ENCODE measurements around the gene UBASH3B.

Gene UBASH3B

DNA sequence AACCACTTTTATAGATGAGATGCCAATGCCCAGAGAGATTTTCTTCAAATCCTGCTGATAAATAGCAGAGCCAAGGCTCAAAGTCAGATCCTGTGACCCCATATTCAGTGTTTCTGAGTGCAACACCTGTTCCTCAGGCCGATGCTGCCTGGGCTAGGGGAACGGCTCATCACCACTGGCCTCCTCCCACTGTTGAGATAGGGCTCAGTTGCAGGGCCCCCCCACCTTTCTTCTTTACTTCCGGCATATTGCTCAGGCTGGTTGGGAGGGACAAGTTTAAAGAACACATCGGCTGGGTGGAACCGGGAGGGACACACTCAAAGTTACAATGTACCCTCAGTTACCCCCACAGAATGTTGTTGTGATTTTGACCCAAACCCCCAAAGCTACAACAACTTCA lies 94.5 kb downstream of the UBASH3B start:
- H3K36me3 Mint-ChIP-seq: peaks cover 12% of the 10 kb centered on the region
- peaks cover 5% of the 10 kb centered on the region for H3K9me3 Mint-ChIP-seq (ENCODE audit: low read depth)
- no peak overlapping the region for H3K4me3 Mint-ChIP-seq
- no peaks in the 10 kb centered on the region for H3K27me3 Mint-ChIP-seq
- no peak overlapping the region for H3K27ac Mint-ChIP-seq
- peaks cover 40% of the 10 kb centered on the region for H3K4me1 Mint-ChIP-seq (ENCODE audit: low read depth)

DNA sequence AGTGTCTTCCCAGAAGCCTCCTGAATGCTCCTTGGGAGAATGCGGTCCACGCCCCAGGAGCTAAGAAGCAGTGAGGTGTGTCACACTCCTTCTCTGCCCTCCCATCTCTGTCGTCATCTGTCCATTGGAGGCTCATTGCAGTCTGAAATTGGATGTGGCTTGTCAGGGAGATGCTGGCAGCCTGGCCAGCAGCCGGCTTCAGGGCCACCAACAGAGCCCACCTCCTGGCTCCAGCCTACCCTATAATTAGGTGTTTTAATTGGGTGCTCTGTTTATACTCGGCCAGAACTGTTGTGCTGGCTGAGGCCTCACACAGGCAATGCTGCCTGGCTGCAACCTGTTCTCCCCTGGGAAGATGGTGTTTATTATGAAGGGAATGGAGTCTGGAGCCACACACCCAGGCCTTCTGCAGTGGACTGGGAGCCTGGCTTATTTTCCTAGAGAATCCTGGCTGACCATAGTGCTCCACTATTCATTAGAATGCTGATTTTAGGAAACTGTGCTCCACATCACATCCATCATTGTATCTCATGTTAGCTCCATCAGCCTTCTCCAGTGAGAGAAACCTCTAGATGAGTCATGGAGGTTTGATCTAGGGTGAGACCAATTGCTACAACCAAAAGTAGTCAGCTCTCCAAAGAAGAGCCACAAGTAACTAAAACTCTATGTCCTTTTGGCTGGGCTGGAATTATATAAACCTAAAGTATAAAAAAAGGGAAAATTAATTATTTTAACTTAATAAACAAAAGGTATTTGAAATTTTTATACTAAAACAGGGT lies 96.0 kb downstream of the UBASH3B start:
- no peak overlapping the region for H3K27ac Mint-ChIP-seq
- H3K4me1 Mint-ChIP-seq (ENCODE audit: low read depth): peaks cover 51% of the 10 kb centered on the region

DNA sequence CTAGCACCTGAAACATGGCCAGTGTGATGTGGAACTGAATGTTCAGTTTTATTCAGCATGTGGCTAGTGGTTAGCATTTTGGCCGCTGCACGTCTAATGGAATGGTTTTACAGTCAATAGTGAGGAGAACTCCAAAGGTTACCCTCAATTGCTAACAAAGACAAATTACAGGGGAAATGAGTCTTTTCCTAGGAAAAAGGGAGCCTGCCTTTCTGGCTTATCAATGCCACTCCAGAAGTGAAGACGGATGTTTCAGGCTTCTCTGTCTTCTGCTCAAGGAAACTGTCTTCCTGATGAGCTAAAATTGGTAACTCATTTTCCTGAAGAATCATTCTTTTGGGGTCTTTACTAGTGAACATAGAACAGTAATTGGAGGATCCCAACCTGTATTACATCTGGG lies 98.5 kb downstream of the UBASH3B start:
- H3K27me3 Mint-ChIP-seq: no peaks in the 10 kb centered on the region
- H3K27ac Mint-ChIP-seq: no peak overlapping the region
- H3K36me3 Mint-ChIP-seq: peaks cover 8% of the 10 kb centered on the region
- no peaks in the 10 kb centered on the region for H3K9me3 Mint-ChIP-seq (ENCODE audit: low read depth)
- peaks cover 65% of the 10 kb centered on the region for H3K4me1 Mint-ChIP-seq (ENCODE audit: low read depth)
- no peak overlapping the region for H3K4me3 Mint-ChIP-seq

More for the DNA sequence above, 96.0 kb downstream of the UBASH3B start:
- Mint-ChIP-seq H3K9me3 (ENCODE audit: low read depth) (peaks cover 2% of the 10 kb centered on the region), H3K27me3 (no peaks in the 10 kb centered on the region), H3K4me3 (no peak overlapping the region), H3K36me3 (peaks cover 10% of the 10 kb centered on the region)

DNA sequence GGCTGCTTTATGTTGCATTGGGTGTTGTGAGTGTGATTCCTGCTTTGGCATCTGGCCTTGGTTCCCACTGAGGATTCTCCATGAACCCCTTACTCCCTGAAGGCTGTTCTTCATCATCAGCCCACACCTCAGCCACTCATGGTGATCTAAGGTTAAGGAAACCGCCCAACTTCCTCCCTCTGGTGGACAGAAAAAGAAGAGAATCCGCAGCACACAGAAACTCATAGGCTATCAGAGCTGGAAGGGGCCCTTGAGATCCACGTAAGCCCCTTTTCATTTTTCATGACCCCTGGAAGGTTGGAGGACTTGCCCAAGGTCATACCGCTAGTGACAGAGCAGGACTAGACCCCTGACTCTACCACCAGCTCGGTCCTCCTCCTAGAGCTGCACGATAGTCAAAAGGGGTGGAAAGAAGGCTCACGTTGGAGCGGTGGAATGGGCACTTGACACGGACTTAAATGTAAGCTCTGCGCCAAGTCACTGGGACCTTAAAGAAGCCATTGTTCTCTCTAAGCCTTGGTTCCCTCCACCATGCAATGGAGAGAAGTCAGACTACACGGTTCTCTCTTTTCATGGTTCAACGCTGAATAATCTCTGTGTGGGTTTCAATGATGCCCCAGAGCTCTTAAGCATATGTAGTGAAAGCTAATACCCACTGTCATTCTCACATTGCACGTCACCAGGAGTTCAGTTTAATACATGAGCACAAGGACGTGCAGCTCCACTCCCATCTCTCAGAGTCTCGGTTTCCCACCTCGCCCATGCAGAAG lies 99.2 kb downstream of the UBASH3B start:
- Mint-ChIP-seq H3K27ac (no peak overlapping the region), H3K9me3 (ENCODE audit: low read depth) (no peaks in the 10 kb centered on the region), H3K4me1 (ENCODE audit: low read depth) (peaks cover 69% of the 10 kb centered on the region), H3K4me3 (no peak overlapping the region), H3K36me3 (peaks cover 8% of the 10 kb centered on the region), H3K27me3 (no peaks in the 10 kb centered on the region)

DNA sequence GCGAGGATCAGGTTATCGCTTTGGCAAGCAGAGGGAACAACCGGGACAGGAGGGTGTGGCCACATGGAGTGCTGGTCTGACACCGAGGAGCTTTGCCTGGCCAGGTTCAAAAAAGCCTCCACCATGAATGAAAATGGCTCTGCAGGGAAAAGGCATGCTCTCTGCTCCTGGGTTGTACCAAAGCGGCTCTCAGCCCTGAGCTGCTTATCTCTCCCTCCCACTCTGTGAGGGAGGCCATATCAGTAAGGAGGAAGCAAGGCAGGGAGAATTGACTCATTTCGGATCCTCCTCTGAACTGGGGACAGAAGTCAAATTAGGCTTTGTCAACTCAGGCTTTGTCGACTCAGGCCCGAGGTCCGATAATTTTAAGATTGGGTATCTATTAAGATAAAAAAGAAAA lies 99.9 kb downstream of the UBASH3B start:
- H3K36me3 Mint-ChIP-seq: peaks cover 8% of the 10 kb centered on the region
- H3K4me1 Mint-ChIP-seq (ENCODE audit: low read depth): peaks cover 66% of the 10 kb centered on the region
- H3K4me3 Mint-ChIP-seq: no peak overlapping the region
- no peak overlapping the region for H3K27ac Mint-ChIP-seq
- H3K27me3 Mint-ChIP-seq: no peaks in the 10 kb centered on the region
- no peaks in the 10 kb centered on the region for H3K9me3 Mint-ChIP-seq (ENCODE audit: low read depth)

DNA sequence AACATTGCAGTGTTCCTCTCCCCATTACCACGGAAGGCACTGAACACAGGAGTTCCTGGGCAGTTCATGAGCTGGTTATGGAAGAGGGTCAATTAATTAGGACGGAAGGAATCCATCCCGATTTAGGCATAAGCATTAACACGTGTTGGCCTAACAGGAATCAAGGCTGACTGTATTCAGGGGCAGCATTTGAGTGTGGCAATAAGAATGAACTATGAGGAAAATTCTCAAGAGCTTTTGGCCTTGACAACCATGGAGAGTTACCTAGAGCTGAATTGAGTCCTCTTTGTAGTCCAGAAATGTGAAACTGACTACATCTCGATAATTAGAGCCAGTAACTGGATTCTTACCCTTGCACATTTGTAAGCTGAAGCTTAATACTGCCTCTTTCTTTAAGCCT lies 100.4 kb downstream of the UBASH3B start:
- H3K36me3 Mint-ChIP-seq: peaks cover 6% of the 10 kb centered on the region
- peaks cover 62% of the 10 kb centered on the region for H3K4me1 Mint-ChIP-seq (ENCODE audit: low read depth)
- H3K27ac Mint-ChIP-seq: peak overlapping the region; percentile 35
- H3K27me3 Mint-ChIP-seq: no peaks in the 10 kb centered on the region
- H3K9me3 Mint-ChIP-seq (ENCODE audit: low read depth): no peaks in the 10 kb centered on the region
- H3K4me3 Mint-ChIP-seq: no peak overlapping the region

DNA sequence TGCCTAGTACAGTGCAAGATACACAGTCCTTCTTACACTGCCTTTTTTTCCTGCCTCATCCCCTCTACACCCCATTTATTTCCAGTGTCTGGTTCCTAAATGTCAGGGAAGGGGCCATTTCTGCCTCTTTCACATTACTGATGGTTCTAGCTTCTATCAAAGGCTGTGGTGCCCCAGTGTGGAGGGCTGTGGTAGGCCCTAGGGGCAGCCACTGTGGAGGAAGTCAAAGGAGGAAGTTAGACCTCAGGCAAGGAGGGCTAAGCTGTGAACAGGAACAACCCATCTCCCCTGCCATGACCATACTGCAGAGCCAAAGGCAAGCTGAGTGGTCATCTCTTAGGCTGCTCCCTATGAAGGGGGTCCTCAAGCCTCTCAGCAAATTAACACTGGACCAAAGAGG lies 100.9 kb downstream of the UBASH3B start:
- Mint-ChIP-seq H3K27me3 (no peaks in the 10 kb centered on the region), H3K36me3 (peaks cover 6% of the 10 kb centered on the region), H3K4me3 (peak overlapping the region; percentile 1), H3K27ac (peak overlapping the region; percentile 35), H3K4me1 (ENCODE audit: low read depth) (peaks cover 58% of the 10 kb centered on the region), H3K9me3 (ENCODE audit: low read depth) (no peaks in the 10 kb centered on the region)

DNA sequence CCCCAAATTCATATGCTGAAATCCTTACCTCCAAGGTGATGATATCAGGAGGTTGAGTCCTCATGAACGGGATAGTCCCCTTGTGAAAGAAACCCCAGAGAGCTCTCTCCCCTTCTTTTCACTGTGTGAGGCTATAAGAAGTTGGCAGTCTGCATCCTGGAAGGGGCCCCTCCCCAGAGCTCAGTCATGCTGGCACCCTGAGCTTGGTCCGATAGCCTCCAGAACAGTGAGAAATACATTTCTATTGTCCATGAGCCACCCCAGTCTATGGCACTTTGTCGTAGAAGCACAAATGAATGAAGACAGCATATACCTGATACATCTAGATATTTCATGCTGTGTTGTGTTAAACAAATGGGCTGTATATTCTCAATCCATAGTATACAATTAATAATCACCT lies 101.7 kb downstream of the UBASH3B start:
- H3K27ac Mint-ChIP-seq: peak overlapping the region; percentile 6
- H3K27me3 Mint-ChIP-seq: no peaks in the 10 kb centered on the region
- H3K4me3 Mint-ChIP-seq: no peak overlapping the region
- H3K9me3 Mint-ChIP-seq (ENCODE audit: low read depth): no peaks in the 10 kb centered on the region
- H3K36me3 Mint-ChIP-seq: peaks cover 4% of the 10 kb centered on the region
- H3K4me1 Mint-ChIP-seq (ENCODE audit: low read depth): peaks cover 52% of the 10 kb centered on the region

DNA sequence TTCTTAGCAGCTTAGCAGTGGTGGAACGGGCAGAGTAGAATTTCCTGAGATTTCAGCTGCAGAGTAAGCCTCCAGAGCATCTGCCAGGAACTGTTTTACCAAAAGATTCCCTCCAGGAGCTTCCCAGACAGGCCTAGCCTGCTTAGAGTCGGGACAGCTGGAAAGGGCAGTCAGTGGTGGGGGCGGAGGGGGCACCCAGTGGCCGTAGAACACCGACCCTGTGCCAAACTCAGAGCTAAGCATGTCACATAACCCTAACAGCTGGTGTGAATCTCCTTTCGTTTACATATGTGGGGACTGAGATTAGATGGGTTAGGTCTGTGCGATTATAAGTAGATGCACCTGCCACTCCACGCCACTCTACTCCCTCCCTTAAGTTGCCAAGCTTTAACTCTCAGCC lies 102.8 kb downstream of the UBASH3B start:
- no peaks in the 10 kb centered on the region for H3K36me3 Mint-ChIP-seq
- peaks cover 49% of the 10 kb centered on the region for H3K4me1 Mint-ChIP-seq (ENCODE audit: low read depth)
- no peaks in the 10 kb centered on the region for H3K27me3 Mint-ChIP-seq
- H3K27ac Mint-ChIP-seq: no peak overlapping the region
- H3K4me3 Mint-ChIP-seq: no peak overlapping the region
- no peaks in the 10 kb centered on the region for H3K9me3 Mint-ChIP-seq (ENCODE audit: low read depth)

DNA sequence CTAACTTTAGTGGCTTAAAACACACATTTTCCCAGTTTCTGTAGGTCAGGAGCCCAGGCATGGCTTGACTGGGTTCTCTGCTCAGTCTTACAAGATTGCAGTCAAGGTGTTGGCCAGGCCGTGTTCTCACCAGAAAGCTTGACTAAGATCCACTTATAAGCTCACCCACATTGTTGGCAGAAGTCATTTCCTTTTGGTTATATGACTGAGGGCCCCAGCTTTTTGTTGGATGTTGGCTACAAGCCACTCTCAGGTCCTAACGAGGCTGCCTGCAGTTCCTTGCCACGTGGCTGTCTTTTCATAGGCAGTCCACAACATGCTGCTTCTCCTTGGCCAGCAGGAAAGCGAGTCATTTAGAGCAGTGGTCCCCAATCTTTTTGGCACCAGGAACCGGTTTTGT lies 103.5 kb downstream of the UBASH3B start:
- H3K36me3 Mint-ChIP-seq: no peaks in the 10 kb centered on the region
- peaks cover 46% of the 10 kb centered on the region for H3K4me1 Mint-ChIP-seq (ENCODE audit: low read depth)
- H3K9me3 Mint-ChIP-seq (ENCODE audit: low read depth): no peaks in the 10 kb centered on the region
- H3K27ac Mint-ChIP-seq: peak overlapping the region; percentile 41
- no peak overlapping the region for H3K4me3 Mint-ChIP-seq
- H3K27me3 Mint-ChIP-seq: no peaks in the 10 kb centered on the region

DNA sequence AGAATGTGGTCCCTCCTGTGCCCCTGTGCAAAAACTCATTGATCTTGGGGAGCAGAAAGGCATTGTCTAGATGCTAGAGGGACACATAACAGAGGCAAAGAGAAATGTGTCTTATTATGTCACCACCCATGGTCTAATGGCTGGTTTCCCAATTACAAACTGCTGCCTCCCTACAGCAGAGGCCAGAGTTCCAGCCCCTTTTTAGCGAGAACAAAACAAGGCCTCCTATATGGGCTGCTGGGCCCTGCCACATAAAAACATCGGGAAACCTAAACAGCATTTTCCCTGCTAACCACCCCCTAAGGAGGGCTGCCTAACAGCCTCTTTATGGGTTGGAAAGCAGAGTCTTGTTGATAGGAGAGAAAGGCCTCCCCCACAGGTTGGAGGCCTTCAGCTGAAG lies 107.6 kb downstream of the UBASH3B start:
- Mint-ChIP-seq H3K27ac (no peak overlapping the region), H3K9me3 (ENCODE audit: low read depth) (no peaks in the 10 kb centered on the region), H3K36me3 (no peaks in the 10 kb centered on the region), H3K27me3 (no peaks in the 10 kb centered on the region), H3K4me3 (no peak overlapping the region), H3K4me1 (ENCODE audit: low read depth) (peaks cover 18% of the 10 kb centered on the region)

DNA sequence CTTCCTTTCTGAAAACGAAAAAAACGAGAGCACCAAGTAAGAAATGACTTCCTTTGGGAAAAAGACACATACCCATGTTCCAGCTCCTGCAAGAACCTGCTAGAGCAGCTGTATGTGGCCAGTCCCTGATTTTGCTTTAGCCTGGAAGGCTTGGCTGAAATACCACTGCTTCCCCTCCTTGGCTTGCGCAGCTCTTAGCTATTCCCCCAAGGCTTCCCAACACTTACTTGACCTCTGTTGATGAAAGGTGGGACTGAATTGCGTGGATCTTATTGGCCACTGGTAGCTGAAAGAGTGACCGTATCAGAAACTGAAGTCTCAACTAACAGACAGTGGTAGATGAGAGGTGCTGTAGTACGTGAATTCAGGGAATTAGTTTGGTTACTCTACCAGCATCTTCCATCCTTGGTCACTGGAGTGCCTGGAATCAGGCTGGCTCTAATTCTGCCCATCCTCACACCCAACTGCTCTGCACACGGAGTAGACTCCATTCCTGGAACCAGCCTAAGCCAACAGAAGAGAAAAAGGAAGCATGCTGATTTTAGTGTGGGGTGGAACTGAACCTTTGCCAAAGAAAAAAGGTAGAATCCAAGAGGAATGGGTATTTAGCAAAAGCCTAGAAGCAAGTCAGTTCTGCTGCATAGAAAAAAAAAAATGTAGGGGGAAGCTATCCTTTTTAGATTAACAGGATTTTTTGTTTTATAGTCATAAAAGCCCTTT lies 109.0 kb downstream of the UBASH3B start:
- H3K4me3 Mint-ChIP-seq: no peak overlapping the region
- no peak overlapping the region for H3K27ac Mint-ChIP-seq
- peaks cover 13% of the 10 kb centered on the region for H3K4me1 Mint-ChIP-seq (ENCODE audit: low read depth)
- H3K9me3 Mint-ChIP-seq (ENCODE audit: low read depth): no peaks in the 10 kb centered on the region
- H3K36me3 Mint-ChIP-seq: no peaks in the 10 kb centered on the region
- H3K27me3 Mint-ChIP-seq: no peaks in the 10 kb centered on the region

DNA sequence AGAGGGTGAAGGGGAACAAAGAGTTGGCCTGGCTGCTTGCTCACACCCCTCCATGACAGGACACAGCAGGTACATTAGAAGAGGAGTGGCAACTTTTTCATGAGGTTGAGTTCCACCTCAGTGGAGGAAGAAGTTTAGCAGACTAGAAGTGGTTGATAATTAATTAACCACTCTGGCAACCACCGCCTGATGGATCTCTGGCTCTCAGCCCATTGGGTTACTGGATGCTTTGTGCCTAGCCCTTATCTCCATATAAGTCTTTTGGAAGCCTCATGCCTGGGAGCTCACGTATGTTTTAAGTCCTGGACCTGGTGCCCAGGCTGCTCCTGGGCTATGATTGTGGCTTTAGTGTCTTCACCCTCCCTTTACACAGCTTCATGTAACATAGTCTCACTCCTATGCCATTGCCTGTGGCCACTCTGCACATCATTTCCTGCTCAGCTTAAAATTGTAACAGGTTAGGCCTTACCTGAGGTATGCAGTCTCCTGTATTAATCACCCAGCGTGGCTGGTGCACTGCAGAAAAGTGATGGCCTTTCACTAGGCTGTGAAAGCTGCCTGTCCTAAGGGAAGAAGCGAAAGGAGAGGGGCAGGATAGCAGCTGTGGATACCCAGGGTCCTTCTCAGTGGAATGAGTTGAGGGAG lies 110.1 kb downstream of the UBASH3B start:
- peaks cover 9% of the 10 kb centered on the region for H3K4me1 Mint-ChIP-seq (ENCODE audit: low read depth)
- no peaks in the 10 kb centered on the region for H3K9me3 Mint-ChIP-seq (ENCODE audit: low read depth)
- H3K4me3 Mint-ChIP-seq: no peak overlapping the region
- H3K27ac Mint-ChIP-seq: no peak overlapping the region
- no peaks in the 10 kb centered on the region for H3K27me3 Mint-ChIP-seq
- no peaks in the 10 kb centered on the region for H3K36me3 Mint-ChIP-seq

DNA sequence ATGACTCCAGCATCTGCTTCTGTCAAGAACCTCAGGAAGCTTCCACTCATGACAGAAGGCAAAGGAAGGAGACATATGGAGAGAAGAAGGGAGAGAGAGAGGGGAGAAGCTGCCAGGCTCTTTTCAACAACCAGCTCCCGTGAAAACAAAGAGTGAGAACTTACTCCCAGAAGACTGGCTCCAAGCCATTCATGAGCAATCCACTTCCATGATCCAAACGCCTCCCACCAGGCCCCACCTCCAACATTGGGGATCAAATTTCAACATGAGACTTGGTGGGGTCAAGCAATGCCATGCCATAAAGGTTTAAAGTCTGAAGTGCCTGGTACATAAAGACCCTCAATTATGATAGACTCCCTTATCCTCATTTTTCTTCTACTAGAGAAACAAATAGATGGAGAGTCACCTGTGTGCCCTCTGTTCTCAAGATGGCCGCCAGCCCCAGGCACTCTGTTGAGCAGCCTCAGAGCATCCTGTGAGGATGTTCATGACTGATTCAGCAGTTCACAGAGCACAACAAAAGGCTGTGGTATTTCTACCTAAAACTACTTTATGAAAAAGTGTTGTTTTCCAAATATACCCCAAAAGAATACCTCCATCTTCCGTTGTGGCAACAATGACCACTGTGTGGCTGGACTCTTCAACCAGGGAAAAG lies 113.7 kb downstream of the UBASH3B start:
- H3K4me1 Mint-ChIP-seq (ENCODE audit: low read depth): peaks cover 15% of the 10 kb centered on the region
- no peaks in the 10 kb centered on the region for H3K9me3 Mint-ChIP-seq (ENCODE audit: low read depth)
- no peaks in the 10 kb centered on the region for H3K27me3 Mint-ChIP-seq
- no peak overlapping the region for H3K4me3 Mint-ChIP-seq
- H3K36me3 Mint-ChIP-seq: no peaks in the 10 kb centered on the region
- H3K27ac Mint-ChIP-seq: no peak overlapping the region
